H9 (cell line): Measurements from ENCODE around the gene RAB29. TPM values are rescaled to one million over a fixed set of nuclear protein-coding genes. Genes with fewer than 3 reads are reported as not detected.

Experiments
- DNase-seq: peaks from one replicate; pipeline ENCODE4 v3.0.0-alpha.2; 2017
- H2AFZ ChIP-seq: one replicate; pipeline ENCODE4 v1.6.1; 2013; ENCODE audit warnings: mild to moderate bottlenecking, low read length, control low read depth, moderate library complexity
- H2AK5ac ChIP-seq: 2 replicates; pipeline ENCODE4 v1.6.1; 2013; ENCODE audit warnings: low read length, control low read depth, mixed read lengths; ENCODE audit not compliant: insufficient read length
- H2BK120ac ChIP-seq: one replicate; pipeline ENCODE4 v1.6.1; 2013; ENCODE audit warnings: low read depth, mild to moderate bottlenecking, low read length, control low read depth, inconsistent platforms; ENCODE audit not compliant: poor library complexity, severe bottlenecking
- H2BK12ac ChIP-seq: 2 replicates; pipeline ENCODE4 v1.6.1; 2013; ENCODE audit warnings: low read length, control low read depth, mixed read lengths, low read depth; ENCODE audit not compliant: insufficient read length
- H2BK15ac ChIP-seq: 2 replicates; pipeline ENCODE4 v1.6.1; 2013; ENCODE audit warnings: low read depth, low read length, control low read depth
- H2BK20ac ChIP-seq: one replicate; pipeline ENCODE4 v1.6.1; 2013; ENCODE audit warnings: low read depth, mild to moderate bottlenecking, low read length, control low read depth, inconsistent platforms; ENCODE audit not compliant: poor library complexity, severe bottlenecking
- H2BK5ac ChIP-seq: 2 replicates; pipeline ENCODE4 v1.6.1; 2013; ENCODE audit warnings: low read length, control low read depth, mixed read lengths; ENCODE audit not compliant: insufficient read length
- H3K14ac ChIP-seq: 2 replicates; pipeline ENCODE4 v1.6.1; 2013; ENCODE audit warnings: low read length, control low read depth; ENCODE audit not compliant: insufficient read depth
- H3K18ac ChIP-seq: 2 replicates; pipeline ENCODE4 v1.6.1; 2013; ENCODE audit warnings: low read depth, mild to moderate bottlenecking, mixed read lengths, low read length, control low read depth; ENCODE audit not compliant: insufficient read length
- H3K23ac ChIP-seq: 2 replicates; pipeline ENCODE4 v1.6.1; 2013; ENCODE audit warnings: low read length, control low read depth, mixed read lengths, low read depth; ENCODE audit not compliant: insufficient read length
- H3K23me2 ChIP-seq: 2 replicates; pipeline ENCODE4 v1.6.1; 2013; ENCODE audit warnings: low read depth, mild to moderate bottlenecking, mixed read lengths, low read length, control low read depth; ENCODE audit not compliant: insufficient read length, poor library complexity, severe bottlenecking
- H3K27ac ChIP-seq: 2 replicates; pipeline ENCODE4 v1.5.1; 2013; ENCODE audit warnings: low read length, control low read depth, mixed read lengths, low read depth; ENCODE audit not compliant: insufficient read length
- H3K27me3 ChIP-seq: 2 replicates; pipeline ENCODE4 v1.6.1; 2013; ENCODE audit warnings: low read length, control low read depth, inconsistent platforms; ENCODE audit not compliant: insufficient read depth
- H3K4ac ChIP-seq: 2 replicates; pipeline ENCODE4 v1.6.1; 2013; ENCODE audit warnings: low read depth, mild to moderate bottlenecking, control low read depth, inconsistent platforms, low read length, moderate library complexity
- H3K4me1 ChIP-seq: 2 replicates; pipeline ENCODE4 v1.6.1; 2013; ENCODE audit warnings: low read length, control low read depth, inconsistent platforms; ENCODE audit not compliant: insufficient read depth
- H3K4me2 ChIP-seq: 2 replicates; pipeline ENCODE4 v1.6.1; 2013; ENCODE audit warnings: low read length, control low read depth, mixed read lengths; ENCODE audit not compliant: insufficient read length, insufficient read depth
- H3K56ac ChIP-seq: 2 replicates; pipeline ENCODE4 v1.6.1; 2013; ENCODE audit warnings: low read depth, mild to moderate bottlenecking, mixed read lengths, low read length, control low read depth; ENCODE audit not compliant: insufficient read length
- H3K79me1 ChIP-seq: 2 replicates; pipeline ENCODE4 v1.6.1; 2013; ENCODE audit warnings: low read depth, mild to moderate bottlenecking, moderate library complexity, low read length, control low read depth, inconsistent platforms; ENCODE audit not compliant: insufficient read depth, poor library complexity, severe bottlenecking
- H3K79me2 ChIP-seq: 2 replicates; pipeline ENCODE4 v1.6.1; 2013; ENCODE audit warnings: low read length, control low read depth, inconsistent platforms; ENCODE audit not compliant: insufficient read depth
- H3K9ac ChIP-seq: 2 replicates; pipeline ENCODE4 v1.6.1; 2013; ENCODE audit warnings: low read length, control low read depth, mixed read lengths; ENCODE audit not compliant: insufficient read length; ENCODE audit errors: extremely low read depth
- H3K9me3 ChIP-seq: one replicate; pipeline ENCODE4 v1.6.1; 2013; ENCODE audit warnings: low read depth, low read length, inconsistent platforms; ENCODE audit not compliant: control insufficient read depth
- H3T11ph ChIP-seq: one replicate; pipeline ENCODE4 v1.6.1; 2013; ENCODE audit warnings: mild to moderate bottlenecking, low read length, control low read depth, inconsistent platforms
- H4K20me1 ChIP-seq: one replicate; pipeline ENCODE4 v1.6.1; 2013; ENCODE audit not compliant: control insufficient read depth, insufficient read length, insufficient read depth
- H4K5ac ChIP-seq: 2 replicates; pipeline ENCODE4 v1.6.1; 2013; ENCODE audit warnings: low read depth, mild to moderate bottlenecking, mixed read lengths, low read length, control low read depth; ENCODE audit not compliant: insufficient read length
- H4K8ac ChIP-seq: replicated peaks from 2 replicates; pipeline ENCODE4 v1.6.1; 2013; ENCODE audit warnings: low read length, control low read depth, mixed read lengths, low read depth; ENCODE audit not compliant: insufficient read length
- H4K91ac ChIP-seq: 2 replicates; pipeline ENCODE4 v1.6.1; 2013; ENCODE audit warnings: low read depth, mild to moderate bottlenecking, moderate library complexity, mixed read lengths, low read length, control low read depth; ENCODE audit not compliant: insufficient read length
- H3K27ac Mint-ChIP-seq, 3 experiments: 2 replicates in 2 of 3; 3 replicates in 1 of 3; pipeline ENCODE4 v1.8.0; 2020 to 2021; ENCODE audit warnings: mixed read lengths in 3 of 3, mild to moderate bottlenecking in 1 of 3, moderate library complexity in 1 of 3
- H3K27me3 Mint-ChIP-seq: 2 replicates; pipeline ENCODE4 v1.8.0; 2021; ENCODE audit warnings: low read depth, mild to moderate bottlenecking, moderate library complexity, mixed read lengths
- H3K36me3 Mint-ChIP-seq, 3 experiments: 2 replicates in 2 of 3; 3 replicates in 1 of 3; pipeline ENCODE4 v1.8.0; 2020 to 2021; ENCODE audit warnings: low read depth in 3 of 3, mixed read lengths in 3 of 3; ENCODE audit not compliant: insufficient read depth in 1 of 3
- H3K4me1 Mint-ChIP-seq, 2 experiments: 2 replicates each; pipeline ENCODE4 v1.8.0; 2020; ENCODE audit warnings: mixed read lengths in 2 of 2
- H3K4me3 Mint-ChIP-seq, 2 experiments: 2 replicates in 1 of 2; 3 replicates in 1 of 2; pipeline ENCODE4 v1.8.0; 2020 to 2021; ENCODE audit warnings: mild to moderate bottlenecking in 2 of 2, mixed read lengths in 2 of 2, moderate library complexity in 1 of 2
- H3K9me3 Mint-ChIP-seq, 2 experiments: 2 replicates in 1 of 2; 3 replicates in 1 of 2; pipeline ENCODE4 v1.8.0; 2020; ENCODE audit warnings: mild to moderate bottlenecking in 2 of 2, mixed read lengths in 2 of 2, moderate library complexity in 1 of 2
- WGBS: extraction: QIAGEN DNeasy Blood & Tissue Kit; methylation state at CpG from one replicate; pipeline ENCODE4 v1.1.7; 2013; ENCODE audit warnings: missing lambda C conversion rate, low lambda C conversion rate, mixed read lengths; ENCODE audit not compliant: insufficient read length; ENCODE audit errors: extremely low coverage; 5-methylcytosine and 5-hydroxymethylcytosine counted together
- total RNA-seq: library from RNA; stranded (reverse); gene quantifications from 2 replicates; pipeline ENCODE4 v1.2.1, GENCODE V29; 2021
- TF ChIP-seq, protein P1 (sequence below): fragments of 200-600 bp; sonication (generic); conservative IDR thresholded peaks from 3 replicates; pipeline ENCODE4 v1.8.0; 2021; ENCODE audit warnings: antibody characterized with exemption, mild to moderate bottlenecking

RAB29 gene
- total RNA-seq, 1 experiment from 2014 or later = 4.2 TPM

DNA sequence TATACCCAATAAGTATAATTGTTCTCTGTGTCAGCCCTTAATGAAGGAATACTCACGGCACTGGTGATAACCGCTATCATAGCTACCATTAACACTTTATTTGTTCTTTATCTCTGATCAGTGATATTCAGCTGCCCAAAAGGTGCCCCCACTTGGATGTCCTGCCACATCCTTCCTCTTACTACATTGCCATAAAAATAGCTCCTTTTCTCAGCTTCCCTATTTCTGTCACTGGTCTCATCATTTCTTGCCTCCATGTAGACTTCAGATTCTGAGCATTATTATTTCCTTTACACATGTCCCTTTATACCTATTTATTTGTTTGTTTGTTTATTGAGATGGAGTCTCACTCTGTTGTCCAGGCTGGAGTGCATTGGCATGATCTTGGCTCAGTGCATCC, 2.7 kb upstream of the RAB29 start:
- Histone ChIP-seq H3K4ac (no peak overlapping the region), H2BK12ac (no peak overlapping the region), H3K9me3 (no peaks in the 10 kb centered on the region), H3K4me2 (no peak overlapping the region), H3K27ac (no peak overlapping the region), H3K56ac (no peak overlapping the region), H3K23ac (no peak overlapping the region), H3K9ac (no peak overlapping the region), H3K14ac (no peak overlapping the region), H4K5ac (no peak overlapping the region), H2AK5ac (no peak overlapping the region), H2BK15ac (no peak overlapping the region), H3K27me3 (peaks cover 3% of the 10 kb centered on the region; the same call in 1 of the 2 replicates), H3K4me1 (no peaks in the 10 kb centered on the region), H3K23me2 (peaks cover 6% of the 10 kb centered on the region), H4K91ac (no peak overlapping the region), H3K79me1 (no peaks in the 10 kb centered on the region), H2BK20ac (no peak overlapping the region), H3K18ac (no peak overlapping the region), H2BK120ac (no peak overlapping the region), H3T11ph (no peak overlapping the region), H2AFZ (no peak overlapping the region), H4K20me1 (no peaks in the 10 kb centered on the region), H4K8ac (no peak overlapping the region), H2BK5ac (no peak overlapping the region), H3K79me2 (no peaks in the 10 kb centered on the region)
- TF ChIP-seq, protein P1, sequence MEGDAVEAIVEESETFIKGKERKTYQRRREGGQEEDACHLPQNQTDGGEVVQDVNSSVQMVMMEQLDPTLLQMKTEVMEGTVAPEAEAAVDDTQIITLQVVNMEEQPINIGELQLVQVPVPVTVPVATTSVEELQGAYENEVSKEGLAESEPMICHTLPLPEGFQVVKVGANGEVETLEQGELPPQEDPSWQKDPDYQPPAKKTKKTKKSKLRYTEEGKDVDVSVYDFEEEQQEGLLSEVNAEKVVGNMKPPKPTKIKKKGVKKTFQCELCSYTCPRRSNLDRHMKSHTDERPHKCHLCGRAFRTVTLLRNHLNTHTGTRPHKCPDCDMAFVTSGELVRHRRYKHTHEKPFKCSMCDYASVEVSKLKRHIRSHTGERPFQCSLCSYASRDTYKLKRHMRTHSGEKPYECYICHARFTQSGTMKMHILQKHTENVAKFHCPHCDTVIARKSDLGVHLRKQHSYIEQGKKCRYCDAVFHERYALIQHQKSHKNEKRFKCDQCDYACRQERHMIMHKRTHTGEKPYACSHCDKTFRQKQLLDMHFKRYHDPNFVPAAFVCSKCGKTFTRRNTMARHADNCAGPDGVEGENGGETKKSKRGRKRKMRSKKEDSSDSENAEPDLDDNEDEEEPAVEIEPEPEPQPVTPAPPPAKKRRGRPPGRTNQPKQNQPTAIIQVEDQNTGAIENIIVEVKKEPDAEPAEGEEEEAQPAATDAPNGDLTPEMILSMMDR = no peak
- Mint-ChIP-seq H3K9me3 (peaks cover 9 to 13% of the 10 kb centered on the region in 2 experiments; a peak in 4 of 5 replicates), H3K36me3 (peaks cover 0 to 3% (median 3%) of the 10 kb centered on the region in 3 experiments; a peak in 3 of 7 replicates), H3K27ac (no peak overlapping the region), H3K4me1 (peaks cover 11 to 15% of the 10 kb centered on the region in 2 experiments), H3K4me3 (no peak overlapping the region), H3K27me3 (peaks cover 50% of the 10 kb centered on the region)
- DNase-seq = no peak
- no CpG with 5 or more reads among the region's 2 CpGs for WGBS
